Cortex of kidney (tissue), 1 donor: Measurements from ENCODE around the gene CUTA.

Experiments used
- DNase-seq: peaks from one replicate; lab custom pipeline; 2025; lab: John Stamatoyannopoulos, UW

CUTA gene

DNA sequence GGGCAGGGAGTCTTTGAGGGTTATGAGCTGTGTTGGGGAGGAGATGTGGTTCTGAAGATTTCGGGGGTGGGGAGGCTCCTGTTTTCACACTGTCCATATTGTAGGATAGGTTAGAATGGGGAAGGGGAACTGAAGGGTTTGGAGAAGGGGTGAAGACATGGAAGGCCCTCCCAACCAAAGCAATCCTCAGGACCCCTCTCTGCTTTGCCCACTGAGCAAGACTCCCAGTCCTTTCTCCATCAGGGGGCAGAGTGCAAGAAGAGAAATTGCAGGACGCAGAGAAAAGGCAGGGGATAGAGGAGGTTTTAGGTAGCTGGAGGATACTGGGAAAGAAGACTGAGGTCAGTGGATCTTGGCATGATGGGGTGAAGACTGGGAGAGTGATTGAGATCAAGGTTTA, 5.9 kb upstream of the CUTA start:
- no peak for DNase-seq

DNA sequence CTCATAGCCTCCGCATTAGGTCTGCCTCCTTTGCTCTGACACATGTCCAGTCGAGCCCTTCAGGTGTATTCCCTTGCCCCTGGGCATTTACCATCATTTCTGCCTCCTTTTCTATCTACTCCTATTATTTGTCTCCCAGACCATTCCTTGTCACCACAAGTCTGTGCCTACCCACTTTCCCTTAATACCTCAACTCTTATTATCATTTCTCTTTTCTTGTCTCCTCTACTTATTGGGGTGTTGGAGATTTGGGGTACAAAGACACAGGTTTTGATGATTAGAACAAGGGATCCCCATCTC, 3.4 kb upstream of the CUTA start:
- no peak for DNase-seq

DNA sequence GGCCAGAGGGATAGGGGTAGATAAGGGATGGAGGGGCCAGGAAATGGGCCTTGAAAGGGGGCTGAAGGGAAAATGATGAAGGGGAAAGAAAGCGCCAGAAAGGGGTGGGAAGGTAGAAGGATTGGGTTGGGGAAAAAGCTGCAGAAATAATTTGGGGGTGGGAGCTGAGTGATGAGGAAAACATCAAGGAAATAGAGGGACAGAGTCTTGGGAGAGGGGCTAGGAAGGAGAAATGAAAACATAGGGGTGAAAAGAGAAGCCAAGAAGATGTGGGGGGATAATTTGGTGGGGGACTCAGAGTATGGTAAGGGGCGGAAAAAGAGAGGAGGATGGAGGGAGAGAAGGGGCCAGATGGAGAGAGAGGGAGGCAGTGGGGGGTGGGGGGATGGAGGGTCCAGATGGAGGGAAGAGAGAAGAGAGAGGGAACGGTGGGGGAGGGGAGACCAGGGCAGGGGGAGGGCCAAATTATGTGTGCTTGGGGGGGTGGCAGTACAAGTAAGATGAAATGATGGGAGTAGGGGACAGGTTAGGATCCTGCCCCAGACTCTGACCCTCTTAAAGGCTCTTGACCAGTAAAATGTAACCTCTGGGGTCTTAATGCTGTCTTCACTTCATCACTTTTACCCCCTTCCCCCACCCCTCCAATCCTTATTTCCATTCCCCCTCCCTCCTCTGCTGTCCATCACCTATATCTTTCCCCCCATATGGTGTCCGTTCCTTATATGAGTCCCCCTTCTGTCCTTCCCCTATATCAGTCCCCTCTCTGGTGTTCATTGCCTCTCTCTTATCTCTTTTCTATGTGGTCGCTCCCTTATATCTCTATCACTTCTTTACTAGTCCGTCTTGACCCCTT, 2.8 kb upstream of the CUTA start:
- no peak for DNase-seq

DNA sequence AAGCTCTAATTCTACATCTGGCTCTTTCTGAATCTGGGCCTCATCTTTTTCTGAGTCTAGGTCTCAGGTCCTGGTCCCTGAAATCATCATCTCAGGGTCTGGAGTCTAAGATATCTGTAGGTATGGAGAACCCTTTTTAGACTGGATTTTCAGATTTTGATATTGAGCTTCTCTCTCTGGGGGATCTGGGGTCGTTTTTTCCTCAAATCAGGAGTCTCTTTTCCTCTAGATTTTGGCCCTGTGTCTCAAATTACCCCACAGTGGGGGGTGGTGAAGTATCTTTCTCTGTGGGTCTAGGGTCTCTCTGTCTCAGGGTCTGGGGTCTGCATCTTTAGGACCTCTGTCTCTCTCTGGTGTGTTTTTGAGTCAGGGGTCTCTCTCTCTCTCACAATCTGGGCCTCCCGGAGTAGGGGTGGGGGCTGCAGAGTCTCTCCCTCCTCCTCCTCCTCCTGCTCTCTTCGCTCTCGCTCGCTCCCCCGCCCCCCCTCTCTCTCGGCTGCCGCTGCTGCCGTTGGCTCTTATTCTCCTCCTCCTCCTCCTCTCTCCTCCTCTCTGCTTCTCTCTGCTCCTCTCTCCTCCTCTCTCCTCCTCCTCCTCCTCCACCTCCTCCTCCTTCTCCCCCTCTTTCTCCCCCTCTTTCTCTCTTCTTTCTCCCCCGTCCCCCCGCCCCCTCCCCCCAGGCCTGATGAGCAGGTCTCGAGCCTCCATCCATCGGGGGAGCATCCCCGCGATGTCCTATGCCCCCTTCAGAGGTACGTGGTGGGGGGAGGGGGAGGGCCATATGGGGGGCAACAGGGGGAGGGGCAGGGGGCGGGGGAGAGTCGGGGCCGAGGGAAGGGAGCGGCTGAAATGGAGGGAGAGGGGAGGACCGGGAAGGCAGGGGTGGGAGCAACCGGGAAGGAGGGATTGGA, 1.9 kb upstream of the CUTA start, which contains the start of gene SYNGAP1:
Gene SYNGAP1 (plus strand): TSS at position 486 of the 911 bp plus-strand sequence. CDS start 200 bp downstream, at position 686.
- no peak for DNase-seq

DNA sequence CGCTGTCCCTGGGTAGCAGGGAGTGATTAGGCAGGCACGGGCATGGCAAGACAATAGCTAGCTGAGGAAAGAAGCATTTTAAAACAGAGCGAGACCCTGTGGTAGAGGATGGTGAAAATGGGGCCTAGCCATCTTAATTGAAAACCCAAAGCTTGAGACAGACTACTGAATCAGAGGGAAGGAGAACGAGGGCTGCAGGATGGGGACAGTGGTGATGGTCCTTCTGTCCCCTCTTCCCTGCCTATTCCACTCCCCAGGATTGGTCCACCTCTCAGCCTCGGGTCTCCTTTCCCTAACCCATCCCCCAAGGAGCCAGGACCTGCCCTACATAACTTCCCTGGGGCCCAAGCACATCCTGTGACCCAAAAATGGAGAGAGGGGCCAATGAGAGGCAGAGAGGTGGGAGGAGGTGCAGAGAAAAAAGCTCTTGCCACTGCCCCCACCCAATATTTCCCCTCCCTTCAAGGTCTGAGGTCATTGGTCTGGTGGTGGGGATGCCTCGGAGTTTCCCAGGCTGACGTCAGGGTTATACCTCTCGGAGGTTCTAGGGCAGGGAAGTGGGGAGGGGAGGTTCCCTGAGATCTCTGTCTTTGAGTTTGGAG, 884 bp upstream of the CUTA start:
- DNase-seq, result no peak

DNA sequence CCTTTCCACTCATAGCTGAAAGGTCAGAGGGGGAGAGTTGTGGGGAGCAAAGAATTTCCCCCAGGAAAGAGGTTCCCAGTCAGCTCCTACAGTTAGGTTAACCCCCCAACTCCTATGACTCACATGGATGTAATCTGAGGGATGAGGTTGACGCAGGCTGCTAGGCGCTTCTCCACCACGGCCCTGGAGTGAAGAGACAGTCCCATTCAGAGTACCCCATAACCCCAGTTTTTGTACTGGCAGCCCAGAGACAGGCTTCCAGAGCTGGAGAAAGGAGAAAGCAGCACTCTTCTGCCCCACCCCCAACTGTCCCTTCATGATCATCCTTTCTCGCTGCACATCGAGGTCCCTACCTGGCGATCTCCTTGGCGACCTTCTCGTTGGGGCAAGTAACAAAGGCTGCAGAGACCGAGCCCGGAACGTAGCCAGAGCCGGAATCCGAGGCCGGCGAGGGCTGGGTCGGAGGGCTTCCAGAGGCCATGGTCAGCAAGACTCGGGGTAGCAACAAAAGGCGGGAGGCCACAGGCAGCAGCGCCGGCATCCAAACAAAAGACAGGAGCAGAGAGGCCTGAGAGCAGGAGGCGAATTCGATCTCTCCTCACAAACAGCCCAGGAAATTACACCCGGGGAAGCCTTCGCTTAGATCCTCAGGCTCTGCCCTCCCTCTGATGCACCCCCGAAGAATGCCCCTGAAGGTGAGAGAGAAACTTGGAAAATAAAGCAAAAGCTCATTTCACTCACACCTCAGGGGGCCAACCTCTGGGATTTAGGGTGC, 592 bp downstream of the CUTA start:
- no peak for DNase-seq

DNA sequence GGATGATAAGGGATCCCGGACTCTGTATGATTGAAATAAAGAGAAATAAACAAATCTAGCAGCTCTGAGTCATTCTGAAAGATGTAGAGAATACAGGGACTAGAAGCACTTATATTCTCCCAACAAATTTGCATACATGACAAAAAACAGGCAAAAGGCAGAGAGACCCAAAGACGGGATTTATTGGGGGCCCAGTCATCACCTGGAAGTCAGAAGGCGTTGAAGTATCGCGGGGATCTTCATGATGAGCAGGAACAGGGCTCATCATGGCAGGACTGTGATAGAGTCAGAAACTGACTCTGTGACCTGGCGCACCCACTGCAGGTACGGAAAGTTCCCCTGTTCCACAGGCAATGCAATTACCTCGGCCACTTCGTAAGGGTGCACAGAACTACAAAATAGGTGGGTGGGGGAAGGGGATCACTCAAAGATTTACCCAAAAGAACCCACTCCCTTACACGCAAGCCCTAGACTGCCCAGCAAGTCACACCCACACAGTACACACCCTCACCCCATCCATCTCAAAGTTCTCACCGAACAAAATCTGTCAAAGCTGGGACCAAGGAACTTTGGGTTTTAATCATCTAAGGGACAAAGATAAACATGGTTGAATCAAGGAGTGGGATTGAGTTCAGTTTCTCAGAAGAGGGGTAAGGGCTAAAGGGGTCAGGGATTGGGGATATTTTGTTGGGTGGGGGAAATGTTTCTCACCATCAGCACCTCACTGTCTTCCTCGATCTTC, 1.4 kb downstream of the CUTA start:
- DNase-seq, result no peak

DNA sequence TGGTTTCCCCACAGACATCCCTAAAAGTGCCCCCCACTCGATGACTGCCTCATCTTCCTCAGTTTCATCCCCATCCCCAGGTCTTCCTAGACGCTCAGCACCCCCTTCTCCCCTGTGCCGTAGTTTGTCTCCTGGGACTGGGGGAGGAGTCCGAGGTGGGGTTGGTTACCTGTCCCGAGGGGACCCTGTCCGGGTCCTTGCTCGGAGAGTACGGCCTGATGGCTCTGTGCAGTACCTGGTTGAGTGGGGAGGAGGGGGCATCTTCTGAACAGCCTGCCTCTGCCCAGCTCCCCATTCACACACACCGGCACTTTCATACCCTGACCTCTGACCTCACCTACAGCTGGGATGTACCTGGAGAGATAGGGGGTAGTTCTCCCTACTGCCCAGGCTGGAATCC, 2.1 kb downstream of the CUTA start:
- no peak for DNase-seq

DNA sequence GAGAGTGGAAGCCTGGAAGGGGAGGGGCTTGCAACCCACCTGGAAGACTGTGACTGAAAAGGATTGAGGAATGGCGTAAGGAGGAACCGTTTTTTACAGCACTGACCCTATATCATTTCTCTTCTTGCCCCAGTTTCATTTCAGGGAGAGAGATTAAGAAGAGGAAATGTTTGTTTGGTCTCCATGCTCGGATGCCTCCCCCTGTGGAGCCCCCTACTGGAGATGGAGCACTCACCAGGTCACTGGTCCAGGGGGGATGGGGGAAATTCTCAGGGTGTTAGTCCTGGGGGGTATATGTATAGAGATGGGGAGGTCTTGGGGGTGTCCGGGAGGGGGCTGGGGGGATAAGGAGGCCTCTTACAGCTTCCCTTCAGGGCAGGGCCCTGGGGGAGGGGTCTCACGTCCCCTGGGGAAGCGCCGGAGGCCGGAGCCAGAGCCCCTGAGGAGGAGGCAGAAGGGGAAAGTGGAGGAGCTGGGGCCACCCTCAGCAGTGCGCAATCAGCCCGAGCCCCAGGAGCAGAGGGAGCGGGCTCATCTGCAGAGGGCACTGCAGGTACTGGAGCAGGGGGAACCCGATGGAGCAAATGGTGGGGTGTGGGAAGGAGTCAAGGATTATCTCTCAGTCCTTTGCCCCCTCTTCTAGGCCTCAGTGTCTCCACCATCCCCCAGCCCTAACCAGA, 3.2 kb downstream of the CUTA start:
- DNase-seq, result no peak

DNA sequence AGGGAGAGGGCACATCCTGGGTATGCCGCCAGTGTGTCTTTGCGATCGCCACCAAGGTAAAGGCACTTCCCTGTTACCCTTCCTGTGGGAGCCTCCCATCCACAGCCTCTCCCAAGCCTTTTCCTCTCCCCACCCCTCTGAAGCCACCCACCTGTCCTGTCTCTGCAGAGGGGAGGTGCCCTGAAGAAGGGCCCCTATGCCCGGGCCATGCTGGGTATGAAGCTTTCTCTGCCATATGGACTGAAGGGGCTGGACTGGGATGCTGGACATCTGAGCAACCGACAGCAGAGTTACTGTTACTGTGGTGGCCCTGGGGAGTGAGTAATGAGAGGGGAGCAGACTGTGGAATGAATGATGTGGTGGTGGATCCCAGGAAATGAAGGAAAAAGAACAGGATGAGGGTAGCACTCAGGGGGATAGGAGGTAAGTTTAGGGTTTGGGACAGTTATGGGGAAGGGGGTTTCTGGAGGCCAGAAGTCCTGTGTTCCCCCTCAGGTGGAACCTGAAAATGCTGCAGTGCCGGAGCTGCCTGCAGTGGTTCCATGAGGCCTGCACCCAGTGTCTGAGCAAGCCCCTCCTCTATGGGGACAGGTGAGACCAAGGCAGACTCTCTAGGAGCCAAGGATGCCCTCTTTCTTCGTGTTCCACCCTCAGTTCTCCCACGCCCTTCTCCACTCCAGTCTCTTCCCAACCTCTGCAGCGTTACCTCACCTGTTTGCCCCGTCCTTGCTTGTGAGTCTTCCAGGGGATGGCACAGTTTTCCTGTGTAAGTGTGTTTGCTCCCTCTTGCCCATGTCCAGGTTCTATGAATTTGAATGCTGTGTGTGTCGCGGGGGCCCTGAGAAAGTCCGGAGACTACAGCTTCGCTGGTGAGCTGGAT, 4.4 kb downstream of the CUTA start:
- DNase-seq, result no peak

DNA sequence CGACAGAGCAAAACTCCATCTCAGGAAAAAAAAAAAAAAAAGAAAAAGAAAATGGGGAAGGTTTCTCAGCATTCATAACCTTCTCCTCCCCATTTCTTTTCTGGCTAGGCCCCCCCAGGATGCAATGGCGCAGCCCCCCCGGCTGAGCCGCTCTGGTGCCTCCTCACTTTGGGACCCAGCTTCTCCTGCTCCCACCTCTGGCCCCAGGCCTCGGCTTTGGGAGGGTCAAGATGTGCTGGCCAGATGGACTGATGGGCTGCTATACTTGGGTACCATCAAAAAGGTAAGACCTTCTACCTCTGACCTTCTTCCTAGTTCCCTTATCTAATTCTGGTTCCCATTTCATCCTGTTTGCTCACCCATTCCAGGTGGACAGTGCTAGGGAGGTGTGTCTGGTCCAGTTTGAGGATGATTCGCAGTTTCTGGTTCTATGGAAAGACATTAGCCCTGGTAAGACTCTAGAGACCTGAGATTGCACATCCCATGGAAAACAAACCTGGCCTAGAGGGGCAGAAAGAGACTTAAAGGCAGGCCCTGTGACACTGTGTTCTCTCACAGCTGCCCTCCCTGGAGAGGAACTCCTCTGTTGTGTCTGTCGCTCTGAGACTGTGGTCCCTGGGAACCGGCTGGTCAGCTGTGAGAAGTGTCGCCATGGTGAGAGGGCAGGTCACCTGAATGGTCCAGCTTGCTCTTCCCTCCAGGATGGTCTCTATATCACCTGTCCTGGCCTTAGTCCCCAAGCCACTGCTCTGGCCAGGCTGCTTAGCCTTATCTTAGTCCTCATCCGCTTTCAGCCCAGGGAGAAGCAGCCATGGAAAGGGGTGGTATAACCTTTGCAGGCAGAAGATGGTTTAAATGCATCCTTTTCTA, 5.5 kb downstream of the CUTA start:
- DNase-seq, result no peak

DNA sequence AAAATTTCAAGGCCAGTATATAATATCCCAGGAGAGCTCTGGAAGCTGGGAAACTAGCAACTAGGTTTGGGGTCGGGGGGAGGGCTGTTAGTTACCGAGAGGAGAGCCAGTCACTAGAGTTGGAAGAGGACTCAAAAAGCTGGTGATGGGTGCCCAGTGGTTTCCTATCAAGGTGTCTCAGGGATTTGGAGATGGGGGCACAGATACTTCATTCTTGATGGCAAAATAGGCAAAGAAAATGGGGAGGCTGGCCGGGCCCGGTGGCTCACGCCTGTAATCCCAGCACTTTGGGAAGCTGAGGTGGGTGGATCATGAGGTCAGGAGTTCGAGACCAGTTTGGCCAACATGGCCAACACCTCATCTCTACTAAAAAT, 6.3 kb downstream of the CUTA start:
- DNase-seq, result no peak

DNA sequence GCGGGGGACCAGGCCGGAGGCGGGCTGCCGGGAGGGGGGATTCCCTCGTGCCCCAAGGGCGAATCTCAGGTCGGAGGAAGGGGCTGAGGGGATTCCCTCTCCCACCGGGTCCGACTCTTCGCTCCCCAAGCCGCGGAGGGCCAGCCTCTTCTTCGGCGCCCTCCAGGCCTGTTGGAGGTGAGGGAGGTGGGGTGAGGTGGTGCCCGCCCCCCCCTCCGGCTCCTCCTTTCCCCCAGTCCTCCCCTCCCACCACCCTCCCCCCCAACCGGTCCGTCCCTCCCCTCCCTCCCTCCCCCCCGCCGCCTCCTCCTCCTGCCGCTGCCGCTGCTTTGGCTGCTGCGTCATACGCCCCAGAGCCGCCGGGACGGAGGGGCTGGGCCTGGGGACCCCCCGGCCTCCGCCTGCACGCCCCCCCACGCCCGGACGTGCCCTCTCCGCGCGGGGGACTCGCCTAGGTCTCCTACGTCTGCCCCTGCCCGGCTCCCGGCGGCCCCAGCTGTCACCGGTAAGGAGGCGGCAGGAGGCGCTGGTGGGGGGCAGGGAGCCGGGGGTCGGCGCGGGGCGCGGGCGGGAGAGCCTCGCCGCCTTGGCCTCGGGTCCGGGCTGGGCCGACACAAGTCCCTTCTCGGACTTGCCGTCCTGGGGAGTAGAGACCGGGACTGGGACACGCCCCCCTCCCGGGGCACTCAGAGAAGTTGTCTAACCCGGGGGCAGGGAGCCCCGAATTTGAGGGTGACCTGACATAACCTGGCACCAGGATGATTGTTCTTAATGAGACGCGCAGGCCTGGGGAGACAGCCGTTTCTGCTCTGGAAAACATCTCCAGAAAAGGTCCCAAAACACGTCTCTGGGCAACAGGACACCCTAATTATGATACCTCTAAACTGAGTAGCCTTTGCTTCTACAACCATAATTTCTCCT, 6.9 kb downstream of the CUTA start, which contains the start of gene PHF1:
Gene PHF1 (plus strand): TSS at position 304 of the 921 bp plus-strand sequence. CDS start 1,250 bp downstream, outside the sequence.
- peak; percentile 25 for DNase-seq

DNA sequence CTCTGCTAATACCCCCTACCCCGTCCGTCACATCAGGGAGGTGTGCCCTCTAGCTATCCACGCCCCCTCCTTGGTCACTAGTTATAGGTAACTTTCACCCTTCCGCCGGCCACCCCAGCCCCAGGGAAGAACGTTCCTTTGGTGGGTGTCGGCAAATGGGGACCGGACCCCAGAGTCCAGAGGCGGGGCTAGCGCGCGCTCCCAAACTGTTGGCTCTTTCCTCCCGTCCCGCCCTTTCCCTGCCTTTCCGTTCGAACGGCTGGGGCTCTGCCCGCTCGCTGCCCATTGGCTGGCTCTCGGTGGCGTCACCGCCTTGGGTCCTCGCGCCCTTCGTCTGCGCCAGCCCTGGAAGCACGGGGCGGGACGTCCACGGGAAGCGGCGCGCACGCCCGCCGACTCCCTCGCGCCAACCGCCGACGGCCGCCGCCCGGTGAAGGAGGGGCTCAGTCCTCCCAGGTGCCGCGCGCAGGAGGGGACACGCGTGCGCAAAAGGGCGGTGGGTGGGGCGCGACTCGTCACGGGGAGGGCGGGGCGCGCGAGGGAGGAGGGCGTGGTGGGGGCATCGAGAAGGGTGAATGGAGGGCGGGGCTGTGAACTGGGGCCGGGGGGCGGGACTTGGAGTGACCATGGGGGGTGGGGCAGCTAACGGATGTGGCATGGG, 7.7 kb downstream of the CUTA start:
- peak; percentile 43 for DNase-seq

DNA sequence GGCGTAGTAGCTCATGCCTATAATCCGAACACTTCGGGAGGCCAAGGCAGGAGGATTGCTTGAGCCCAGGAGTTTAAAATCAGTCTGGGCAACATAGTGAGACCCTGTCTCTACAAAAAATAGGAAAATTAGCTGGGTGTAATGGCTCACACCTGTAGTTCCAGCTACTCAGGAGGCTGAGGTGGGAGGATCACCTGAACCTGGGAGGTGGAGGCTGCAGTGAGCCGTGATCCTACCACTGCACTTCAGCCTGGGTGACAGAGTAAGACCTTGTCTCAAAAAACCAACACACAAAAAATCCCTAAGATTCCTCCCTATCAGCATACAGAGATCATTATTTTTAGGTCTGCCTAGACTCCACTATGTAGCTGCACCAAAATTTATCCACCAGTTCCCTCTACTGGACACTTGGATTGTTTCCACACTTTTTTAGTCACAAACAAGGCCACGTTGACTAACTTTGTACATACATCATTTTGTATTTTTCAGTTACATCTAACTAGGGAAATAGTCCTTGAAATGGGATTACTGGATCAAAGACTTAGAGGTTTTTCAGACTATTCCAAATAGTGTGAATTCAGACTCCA, 10.7 kb downstream of the CUTA start:
- no peak for DNase-seq

DNA sequence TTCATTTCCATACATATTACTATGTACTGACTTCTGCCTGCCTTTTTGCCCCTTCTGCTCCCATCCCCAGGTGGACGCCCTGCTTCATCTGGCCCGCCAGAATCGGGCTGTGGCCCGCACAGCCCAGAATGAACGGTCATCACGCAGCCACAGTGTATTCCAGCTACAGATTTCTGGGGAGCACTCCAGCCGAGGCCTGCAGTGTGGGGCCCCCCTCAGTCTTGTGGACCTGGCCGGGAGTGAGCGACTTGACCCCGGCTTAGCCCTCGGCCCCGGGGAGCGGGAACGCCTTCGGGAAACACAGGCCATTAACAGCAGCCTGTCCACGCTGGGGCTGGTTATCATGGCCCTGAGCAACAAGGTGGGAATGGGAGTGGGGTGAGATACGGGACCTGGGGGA, 11.8 kb downstream of the CUTA start:
- DNase-seq, result no peak
